K562 (cell line): ENCODE results near the gene SHROOM3. TPM values are rescaled to one million over a fixed set of nuclear protein-coding genes. Genes with fewer than 3 reads are reported as not detected.

Source experiments
- ARID3A ChIP-seq: IDR thresholded peaks from 2 replicates; pipeline ENCODE4 v1.6.1; 2012; ENCODE audit warnings: low read depth, low read length, improper control_type of control experiment, borderline replicate concordance
- EHMT2 ChIP-seq: fragments of 450-650 bp; IDR thresholded peaks from 2 replicates; pipeline ENCODE4 v1.6.1; 2018; ENCODE audit warnings: antibody characterized with exemption
- MAFF ChIP-seq: IDR thresholded peaks from 2 replicates; pipeline ENCODE4 v1.6.1; 2012; ENCODE audit warnings: low read length, improper control_type of control experiment
- NCOA4 ChIP-seq: fragments of 450-650 bp; IDR thresholded peaks from 2 replicates; pipeline ENCODE4 v1.6.1; 2018; ENCODE audit warnings: mild to moderate bottlenecking; ENCODE audit not compliant: partially characterized antibody
- NFYB ChIP-seq: IDR thresholded peaks from 2 replicates; pipeline ENCODE4 v1.6.1; 2011; ENCODE audit warnings: mild to moderate bottlenecking, moderate library complexity; ENCODE audit not compliant: insufficient read length; ENCODE audit errors: extremely low read depth
- PBX2 ChIP-seq, 2 experiments: IDR thresholded peaks in 1 of 2; conservative IDR thresholded peaks in 1 of 2; 2 replicates each; pipeline ENCODE4 v1.6.1; 2016; ENCODE audit warnings: low read depth in 2 of 2, mild to moderate bottlenecking in 1 of 2, missing compliant biosample characterization in 1 of 2, missing genetic modification characterization in 1 of 2, moderate library complexity in 1 of 2
- RAD51 ChIP-seq: fragments of 450-650 bp; IDR thresholded peaks from 2 replicates; pipeline ENCODE4 v1.7.1; 2016; ENCODE audit warnings: low read depth, mild to moderate bottlenecking, borderline replicate concordance
- RFX1 ChIP-seq: fragments of 450-650 bp; IDR thresholded peaks from 2 replicates; pipeline ENCODE4 v1.6.1; 2016; ENCODE audit warnings: mild to moderate bottlenecking, moderate library complexity
- SREBF2 ChIP-seq: sonication (generic); formaldehyde crosslinking; IDR thresholded peaks from 2 replicates; pipeline ENCODE4 v1.4.0; 2020; ENCODE audit warnings: mild to moderate bottlenecking, missing genetic modification reagents
- TARDBP ChIP-seq: fragments of 450-650 bp; IDR thresholded peaks from 2 replicates; pipeline ENCODE4 v1.6.1; 2016
- TBP ChIP-seq: optimal IDR thresholded peaks from 2 replicates; pipeline ENCODE3; 2011; ENCODE audit warnings: low read depth, low read length, improper control_type of control experiment
- TRIM24 ChIP-seq, 2 experiments: fragments of 450-650 bp; IDR thresholded peaks; 2 replicates each; pipeline ENCODE4 v1.6.1; 2016
- ZNF41 ChIP-seq: fragments of 250-450 bp; sonication (Bioruptor Pico); conservative IDR thresholded peaks from 2 replicates; pipeline ENCODE4 v1.4.0; 2020; ENCODE audit warnings: mild to moderate bottlenecking
- ZNF445 ChIP-seq: fragments of 250-450 bp; sonication (Bioruptor Pico); IDR thresholded peaks from 2 replicates; pipeline ENCODE4 v1.4.0; 2020; ENCODE audit warnings: low read depth, mild to moderate bottlenecking, moderate library complexity
- ZSCAN29 ChIP-seq: fragments of 450-650 bp; IDR thresholded peaks from 2 replicates; pipeline ENCODE4 v1.6.1; 2017
- polyA plus RNA-seq, 8 experiments: library from polyadenylated mRNA; depleted of rRNA in 4 of 8; stranded (reverse) in 5 of 8; unstranded in 3 of 8; fragments of >200 nt; fragmentation: Nextera tagmentation in 2 of 8; fragmentation: Illumina TruSeq in 1 of 8; extraction: Ambion mirVana in 2 of 8; extraction: Trizol in 1 of 8; gene quantifications; 2 replicates each; pipeline versions ENCODE4 v1.2.1 to v1.2.3, GENCODE V29; 2011 to 2014; ENCODE audit warnings: inconsistent platforms in 1 of 8, missing spikeins in 1 of 8
- total RNA-seq, 7 experiments: library from RNA; depleted of rRNA in 6 of 7; stranded (reverse); fragments of >200 nt in 6 of 7; fragmentation: Illumina TruSeq in 2 of 7; extraction: Trizol in 2 of 7; gene quantifications; 2 replicates each; pipeline versions ENCODE4 v1.2.1 to v1.2.3, GENCODE V29; 2011 to 2021; ENCODE audit warnings: low replicate concordance in 1 of 7
- TF ChIP-seq, protein P1 (sequence below): fragments of 450-650 bp; IDR thresholded peaks from 2 replicates; pipeline ENCODE4 v1.6.1; 2017; ENCODE audit warnings: mild to moderate bottlenecking, moderate library complexity
- TF ChIP-seq, protein P2 (sequence below): fragments of 450-650 bp; formaldehyde crosslinking; IDR thresholded peaks from 2 replicates; pipeline ENCODE4 v1.4.0; 2022; ENCODE audit warnings: missing genetic modification characterization
- TF ChIP-seq, protein P3 (sequence below): fragments of 250-450 bp; sonication (Bioruptor Pico); IDR thresholded peaks from 2 replicates; pipeline ENCODE4 v1.8.0; 2021; ENCODE audit warnings: moderate library complexity, mild to moderate bottlenecking, inconsistent platforms
- TF ChIP-seq, protein P4 (sequence below): fragments of 450-650 bp; formaldehyde crosslinking; IDR thresholded peaks from 2 replicates; pipeline ENCODE4 v1.4.0; 2020; ENCODE audit warnings: mild to moderate bottlenecking

Gene SHROOM3
- total and polyA plus RNA-seq, 9 of the 15 experiments (the other 6 are each of a cell fraction or from before 2014, with no cell fraction given): 0.01 to 0.07 TPM; not detected in 7

DNA sequence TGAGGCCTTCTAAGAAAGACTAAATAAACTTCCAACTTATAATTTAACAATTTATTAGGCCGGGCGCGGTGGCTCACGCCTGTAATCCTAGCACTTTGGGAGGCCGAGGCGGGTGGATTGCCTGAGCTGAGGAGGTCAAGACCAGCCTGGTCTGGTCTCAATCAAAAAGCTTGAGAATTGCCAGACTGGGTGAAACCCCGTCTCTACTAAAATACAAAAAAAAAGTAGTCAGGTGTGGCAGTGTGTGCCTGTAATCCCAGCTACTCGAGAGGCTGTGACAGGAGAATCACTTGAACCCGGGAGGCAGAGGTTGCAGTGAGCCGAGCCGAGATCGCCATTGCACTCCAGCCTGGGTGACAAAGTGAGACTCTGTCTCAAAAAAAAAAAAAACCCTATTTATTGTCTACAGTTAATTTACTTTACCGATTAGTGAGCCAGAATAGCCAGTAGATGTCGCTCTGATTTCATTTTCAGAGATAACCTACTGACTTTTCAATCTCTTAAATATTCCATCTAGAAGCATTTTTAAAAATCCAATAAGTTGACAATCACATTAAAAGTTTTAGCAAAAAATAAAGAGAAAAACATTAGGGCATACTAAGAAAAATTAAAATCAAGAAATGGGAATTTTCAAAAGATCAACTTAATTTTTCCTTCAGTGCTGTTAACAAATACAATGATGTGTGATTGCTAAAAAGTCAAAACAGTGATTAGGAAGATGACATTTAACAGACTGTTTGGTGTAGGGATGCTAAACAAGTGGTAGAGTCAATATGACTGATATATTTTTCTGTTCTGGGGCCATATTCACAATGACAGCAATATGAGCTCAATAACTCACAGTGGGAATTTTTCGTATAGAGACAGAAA lies 4.3 kb upstream of the SHROOM3 start (continued):
- TF ChIP-seq PBX2 (CRISPR knock-in tag; IDR thresholded peaks at IDR 0.05; ENCODE audit: low read depth) (no peak), PBX2 (tag; conservative IDR thresholded peaks at IDR 0.05; ENCODE audit: low read depth) (no peak), ZNF41 (no peak), ZSCAN29 (no peak), MAFF (no peak), RFX1 (no peak), NCOA4 (no peak), ARID3A (0 out of 2 replicates have a peak, but pooled peaks have one; percentile 38), TRIM24 (IDR thresholded peaks at IDR 0.05) (no peak), ZNF445 (no peak), SREBF2 (CRISPR knock-in tag) (no peak), TBP (no peak), EHMT2 (no peak), TARDBP (no peak), NFYB (no peak), RAD51 (no peak)
- TF ChIP-seq, protein P1, sequence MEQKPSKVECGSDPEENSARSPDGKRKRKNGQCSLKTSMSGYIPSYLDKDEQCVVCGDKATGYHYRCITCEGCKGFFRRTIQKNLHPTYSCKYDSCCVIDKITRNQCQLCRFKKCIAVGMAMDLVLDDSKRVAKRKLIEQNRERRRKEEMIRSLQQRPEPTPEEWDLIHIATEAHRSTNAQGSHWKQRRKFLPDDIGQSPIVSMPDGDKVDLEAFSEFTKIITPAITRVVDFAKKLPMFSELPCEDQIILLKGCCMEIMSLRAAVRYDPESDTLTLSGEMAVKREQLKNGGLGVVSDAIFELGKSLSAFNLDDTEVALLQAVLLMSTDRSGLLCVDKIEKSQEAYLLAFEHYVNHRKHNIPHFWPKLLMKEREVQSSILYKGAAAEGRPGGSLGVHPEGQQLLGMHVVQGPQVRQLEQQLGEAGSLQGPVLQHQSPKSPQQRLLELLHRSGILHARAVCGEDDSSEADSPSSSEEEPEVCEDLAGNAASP: no peak
- TF ChIP-seq, protein P2, sequence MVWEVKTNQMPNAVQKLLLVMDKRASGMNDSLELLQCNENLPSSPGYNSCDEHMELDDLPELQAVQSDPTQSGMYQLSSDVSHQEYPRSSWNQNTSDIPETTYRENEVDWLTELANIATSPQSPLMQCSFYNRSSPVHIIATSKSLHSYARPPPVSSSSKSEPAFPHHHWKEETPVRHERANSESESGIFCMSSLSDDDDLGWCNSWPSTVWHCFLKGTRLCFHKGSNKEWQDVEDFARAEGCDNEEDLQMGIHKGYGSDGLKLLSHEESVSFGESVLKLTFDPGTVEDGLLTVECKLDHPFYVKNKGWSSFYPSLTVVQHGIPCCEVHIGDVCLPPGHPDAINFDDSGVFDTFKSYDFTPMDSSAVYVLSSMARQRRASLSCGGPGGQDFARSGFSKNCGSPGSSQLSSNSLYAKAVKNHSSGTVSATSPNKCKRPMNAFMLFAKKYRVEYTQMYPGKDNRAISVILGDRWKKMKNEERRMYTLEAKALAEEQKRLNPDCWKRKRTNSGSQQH (CRISPR knock-in tag): no peak
- TF ChIP-seq, protein P3, sequence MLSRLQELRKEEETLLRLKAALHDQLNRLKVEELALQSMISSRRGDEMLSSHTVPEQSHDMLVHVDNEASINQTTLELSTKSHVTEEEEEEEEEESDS (CRISPR knock-in tag): no peak
- TF ChIP-seq, protein P4, sequence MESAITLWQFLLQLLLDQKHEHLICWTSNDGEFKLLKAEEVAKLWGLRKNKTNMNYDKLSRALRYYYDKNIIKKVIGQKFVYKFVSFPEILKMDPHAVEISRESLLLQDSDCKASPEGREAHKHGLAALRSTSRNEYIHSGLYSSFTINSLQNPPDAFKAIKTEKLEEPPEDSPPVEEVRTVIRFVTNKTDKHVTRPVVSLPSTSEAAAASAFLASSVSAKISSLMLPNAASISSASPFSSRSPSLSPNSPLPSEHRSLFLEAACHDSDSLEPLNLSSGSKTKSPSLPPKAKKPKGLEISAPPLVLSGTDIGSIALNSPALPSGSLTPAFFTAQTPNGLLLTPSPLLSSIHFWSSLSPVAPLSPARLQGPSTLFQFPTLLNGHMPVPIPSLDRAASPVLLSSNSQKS (CRISPR knock-in tag): no peak
